ENCODE data around the gene TMPRSS2.

Gene TMPRSS2

DNA sequence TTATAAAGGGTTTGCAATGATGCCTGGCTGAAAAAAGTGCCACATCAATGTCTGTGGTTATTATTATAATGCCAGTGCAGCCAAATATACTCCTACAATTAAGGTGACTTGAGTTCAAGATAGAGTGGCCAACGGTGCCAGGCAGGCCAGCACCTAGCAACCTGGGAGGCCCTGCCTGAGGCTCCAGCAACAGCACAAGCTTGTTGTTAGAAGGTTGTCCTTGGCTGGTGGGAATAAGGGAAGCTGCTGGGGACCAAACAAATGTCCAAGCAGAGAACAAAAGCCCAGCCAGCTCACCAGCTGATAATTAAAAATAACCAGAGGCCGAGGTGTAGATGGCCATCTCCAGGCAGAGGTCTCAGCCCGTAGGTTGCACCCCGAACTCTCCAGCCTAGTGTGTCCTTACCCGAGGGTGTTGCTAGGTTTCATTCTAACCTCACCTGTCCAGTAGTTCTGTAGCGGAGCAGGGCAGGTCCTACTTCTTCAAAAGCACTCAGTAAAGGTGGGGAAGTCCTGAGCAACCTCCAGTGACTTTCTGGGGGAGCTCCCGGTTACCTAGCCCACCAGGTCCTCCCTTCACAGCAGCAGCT lies 1.9 kb downstream of the TMPRSS2 start:
- CTCF ChIA-PET, result interaction anchor here (1.3 kb wide), 1 partner anchor 11 kb away, joined by 5 read pairs; no protein-coding TSS in a partner anchor
- TF ChIP-seq ZNF510 (tag by site-specific recombination; IDR thresholded peaks at IDR 0.05; ENCODE audit: insufficient replicate concordance) (no peak), ZBTB44 (tag by site-specific recombination; IDR thresholded peaks at IDR 0.05) (no peak), ZNF585B (tag by site-specific recombination; IDR thresholded peaks at IDR 0.05) (no peak), ZNF518A (tag by site-specific recombination; conservative IDR thresholded peaks at IDR 0.05; ENCODE audit: low read depth) (no peak), ZNF214 (tag by site-specific recombination; IDR thresholded peaks at IDR 0.05; ENCODE audit: borderline replicate concordance) (no peak)
- no peak overlapping the region for H3K27ac ChIP-seq (ENCODE audit: extremely low read depth, low read depth, low read length)
- no peak overlapping the region for H3K4me3 ChIP-seq (ENCODE audit: low read depth, low read length)
- H3K36me3 ChIP-seq (ENCODE audit: control insufficient read depth in 2 of 2, insufficient read depth in 1 of 2, low read length in 2 of 2), result no peaks in the 10 kb centered on the region
- H3K4me1 ChIP-seq (ENCODE audit: control insufficient read depth, insufficient read depth, low read length), result no peaks in the 10 kb centered on the region; the same call in 1 of the 2 replicates
- H3K9me3 ChIP-seq (ENCODE audit: control insufficient read depth, insufficient read depth, low read depth, low read length), result no peaks in the 10 kb centered on the region
- POLR2A ChIA-PET, result interaction anchor here (0.8 kb wide), 1 partner anchor 24 kb away, joined by 3 read pairs; no protein-coding TSS in a partner anchor

DNA sequence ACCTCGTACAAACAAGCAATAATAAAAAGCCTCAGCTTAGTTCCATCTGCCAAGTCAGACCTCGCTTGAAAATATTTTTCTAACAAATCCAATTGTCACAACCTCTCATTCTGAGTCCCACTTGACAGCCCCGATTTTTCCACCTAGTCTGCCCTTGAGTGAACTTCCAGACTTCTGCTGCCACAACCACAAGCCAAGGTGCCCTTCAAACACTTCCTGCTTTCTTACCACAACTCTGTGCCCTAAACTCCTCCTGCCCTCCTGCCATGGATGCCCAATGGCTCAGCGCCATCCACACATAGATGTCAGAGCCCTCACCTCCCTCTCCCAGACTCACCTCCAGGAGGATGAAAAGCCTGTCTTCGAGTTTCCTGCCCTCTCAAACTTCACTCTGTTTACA lies 3.9 kb downstream of the TMPRSS2 start:
- ChIA-PET CTCF (interaction anchor here (0.6 kb wide), 1 partner anchor 109 kb away, joined by 3 read pairs; no protein-coding TSS in a partner anchor), POLR2A (no interaction called here)

More for the DNA sequence above, 3.9 kb downstream of the TMPRSS2 start:
- no peaks in the 10 kb centered on the region for H3K36me3 ChIP-seq (ENCODE audit: control insufficient read depth in 2 of 2, insufficient read depth in 1 of 2, low read length in 2 of 2)
- H3K4me1 ChIP-seq (ENCODE audit: control insufficient read depth, insufficient read depth, low read length), result no peaks in the 10 kb centered on the region; the same call in 1 of the 2 replicates
- H3K9me3 ChIP-seq (ENCODE audit: control insufficient read depth, insufficient read depth, low read depth, low read length), result no peaks in the 10 kb centered on the region
- no peak overlapping the region for H3K4me3 ChIP-seq (ENCODE audit: low read depth, low read length)
- TF ChIP-seq ZNF658 (tag by site-specific recombination; IDR thresholded peaks at IDR 0.05), result no peak
- no peak for TF ChIP-seq ZNF423 (tag by site-specific recombination; IDR thresholded peaks at IDR 0.05)
- no peak for TF ChIP-seq ZSCAN16 (tag by site-specific recombination; IDR thresholded peaks at IDR 0.05)
- no peak for TF ChIP-seq ZNF138 (tag by site-specific recombination; IDR thresholded peaks at IDR 0.05; ENCODE audit: borderline replicate concordance)
- TF ChIP-seq ZNF18 (tag by site-specific recombination; IDR thresholded peaks at IDR 0.05), result no peak
- TF ChIP-seq ZNF132 (tag by site-specific recombination; IDR thresholded peaks at IDR 0.05; ENCODE audit: borderline replicate concordance), result no peak
- TF ChIP-seq ZBTB48 (tag by site-specific recombination; IDR thresholded peaks at IDR 0.05), result no peak
- no peak for TF ChIP-seq ZNF585B (tag by site-specific recombination; IDR thresholded peaks at IDR 0.05)
- TF ChIP-seq ZNF37A (tag by site-specific recombination; IDR thresholded peaks at IDR 0.05), result no peak
- TF ChIP-seq OSR2 (tag by site-specific recombination; IDR thresholded peaks at IDR 0.05), result no peak
- TF ChIP-seq, protein P1, sequence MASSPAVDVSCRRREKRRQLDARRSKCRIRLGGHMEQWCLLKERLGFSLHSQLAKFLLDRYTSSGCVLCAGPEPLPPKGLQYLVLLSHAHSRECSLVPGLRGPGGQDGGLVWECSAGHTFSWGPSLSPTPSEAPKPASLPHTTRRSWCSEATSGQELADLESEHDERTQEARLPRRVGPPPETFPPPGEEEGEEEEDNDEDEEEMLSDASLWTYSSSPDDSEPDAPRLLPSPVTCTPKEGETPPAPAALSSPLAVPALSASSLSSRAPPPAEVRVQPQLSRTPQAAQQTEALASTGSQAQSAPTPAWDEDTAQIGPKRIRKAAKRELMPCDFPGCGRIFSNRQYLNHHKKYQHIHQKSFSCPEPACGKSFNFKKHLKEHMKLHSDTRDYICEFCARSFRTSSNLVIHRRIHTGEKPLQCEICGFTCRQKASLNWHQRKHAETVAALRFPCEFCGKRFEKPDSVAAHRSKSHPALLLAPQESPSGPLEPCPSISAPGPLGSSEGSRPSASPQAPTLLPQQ (tag by site-specific recombination; IDR thresholded peaks at IDR 0.05), result no peak
- H3K27ac ChIP-seq (ENCODE audit: extremely low read depth, low read depth, low read length), result no peak overlapping the region

Data from HEK293 (cell line).